ENCODE data around the gene EAF1.
"Not testable (repeated sequence)": the region's sequence is repeated elsewhere in the genome, so short reads cannot be mapped to it uniquely, and the experiment has no call there.

Gene EAF1

GRCh38 chr3:15398731-15399133 is 28.7 kb upstream of the EAF1 start:
- not testable (repeated sequence) for H3K36me3 Mint-ChIP-seq
- H3K4me1 Mint-ChIP-seq (ENCODE audit: low read depth) = peaks cover 10% of the 10 kb centered on the region

GRCh38 chr3:15399970-15400369 is 27.4 kb upstream of the EAF1 start:
- no peak overlapping the region for H3K27ac Mint-ChIP-seq
- H3K27me3 Mint-ChIP-seq = no peaks in the 10 kb centered on the region
- no peak overlapping the region for H3K4me3 Mint-ChIP-seq
- H3K9me3 Mint-ChIP-seq (ENCODE audit: low read depth) = no peaks in the 10 kb centered on the region
- peaks cover 10% of the 10 kb centered on the region for H3K4me1 Mint-ChIP-seq (ENCODE audit: low read depth)
- peaks cover 4% of the 10 kb centered on the region for H3K36me3 Mint-ChIP-seq

More at GRCh38 chr3:15398731-15399133, 28.7 kb upstream of the EAF1 start:
- H3K4me3 Mint-ChIP-seq; H3K9me3 Mint-ChIP-seq (ENCODE audit: low read depth); H3K27me3 Mint-ChIP-seq; H3K27ac Mint-ChIP-seq: not testable (repeated sequence)

GRCh38 chr3:15401936-15402335 is 25.5 kb upstream of the EAF1 start:
- Mint-ChIP-seq H3K4me1 (ENCODE audit: low read depth) (peaks cover 10% of the 10 kb centered on the region), H3K27ac (no peak overlapping the region), H3K27me3 (no peaks in the 10 kb centered on the region), H3K36me3 (peaks cover 4% of the 10 kb centered on the region), H3K4me3 (no peak overlapping the region), H3K9me3 (ENCODE audit: low read depth) (no peaks in the 10 kb centered on the region)

GRCh38 chr3:15403495-15403894 is 23.9 kb upstream of the EAF1 start:
- no peaks in the 10 kb centered on the region for H3K9me3 Mint-ChIP-seq (ENCODE audit: low read depth)
- H3K36me3 Mint-ChIP-seq = no peaks in the 10 kb centered on the region
- H3K27ac Mint-ChIP-seq = no peak overlapping the region
- H3K4me1 Mint-ChIP-seq (ENCODE audit: low read depth) = peaks cover 10% of the 10 kb centered on the region
- H3K27me3 Mint-ChIP-seq = no peaks in the 10 kb centered on the region
- no peak overlapping the region for H3K4me3 Mint-ChIP-seq

GRCh38 chr3:15403965-15404364 is 23.4 kb upstream of the EAF1 start:
- no peak overlapping the region for H3K4me3 Mint-ChIP-seq
- H3K27ac Mint-ChIP-seq = no peak overlapping the region
- H3K9me3 Mint-ChIP-seq (ENCODE audit: low read depth) = no peaks in the 10 kb centered on the region
- H3K4me1 Mint-ChIP-seq (ENCODE audit: low read depth) = peaks cover 10% of the 10 kb centered on the region
- H3K27me3 Mint-ChIP-seq = no peaks in the 10 kb centered on the region
- H3K36me3 Mint-ChIP-seq = no peaks in the 10 kb centered on the region

- Mint-ChIP-seq H3K27me3 (no peaks in the 10 kb centered on the region), H3K4me3 (no peak overlapping the region), H3K4me1 (ENCODE audit: low read depth) (peaks cover 8% of the 10 kb centered on the region), H3K27ac (no peak overlapping the region), H3K9me3 (ENCODE audit: low read depth) (no peaks in the 10 kb centered on the region), H3K36me3 (no peaks in the 10 kb centered on the region)
Measured at GRCh38 chr3:15404767-15405166, 22.6 kb upstream of the EAF1 start.

- Mint-ChIP-seq H3K9me3 (ENCODE audit: low read depth) (no peaks in the 10 kb centered on the region), H3K27ac (no peak overlapping the region), H3K4me3 (no peak overlapping the region), H3K36me3 (no peaks in the 10 kb centered on the region), H3K4me1 (ENCODE audit: low read depth) (peaks cover under 1% of the 10 kb centered on the region), H3K27me3 (no peaks in the 10 kb centered on the region)
Measured at GRCh38 chr3:15405448-15406050, 21.8 kb upstream of the EAF1 start.

GRCh38 chr3:15409239-15409638 is 18.2 kb upstream of the EAF1 start:
- Mint-ChIP-seq H3K27ac (no peak overlapping the region), H3K4me3 (no peak overlapping the region), H3K36me3 (peaks cover 2% of the 10 kb centered on the region)

GRCh38 chr3:15409774-15410173 is 17.6 kb upstream of the EAF1 start:
- Mint-ChIP-seq H3K27ac (no peak overlapping the region), H3K9me3 (ENCODE audit: low read depth) (no peaks in the 10 kb centered on the region), H3K4me1 (ENCODE audit: low read depth) (no peaks in the 10 kb centered on the region), H3K36me3 (peaks cover 2% of the 10 kb centered on the region), H3K4me3 (no peak overlapping the region), H3K27me3 (no peaks in the 10 kb centered on the region)

More at GRCh38 chr3:15409239-15409638, 18.2 kb upstream of the EAF1 start:
- Mint-ChIP-seq H3K4me1 (ENCODE audit: low read depth) (no peaks in the 10 kb centered on the region), H3K9me3 (ENCODE audit: low read depth) (no peaks in the 10 kb centered on the region), H3K27me3 (no peaks in the 10 kb centered on the region)

- not testable (repeated sequence) for H3K27me3 Mint-ChIP-seq; H3K9me3 Mint-ChIP-seq (ENCODE audit: low read depth); H3K27ac Mint-ChIP-seq; H3K4me1 Mint-ChIP-seq (ENCODE audit: low read depth); H3K4me3 Mint-ChIP-seq
- H3K36me3 Mint-ChIP-seq = peaks cover 11% of the 10 kb centered on the region
Measured at GRCh38 chr3:15410966-15411365, 16.4 kb upstream of the EAF1 start.

GRCh38 chr3:15420871-15421270 is 6.5 kb upstream of the EAF1 start:
- Mint-ChIP-seq H3K9me3 (ENCODE audit: low read depth) (no peaks in the 10 kb centered on the region), H3K4me1 (ENCODE audit: low read depth) (peaks cover 27% of the 10 kb centered on the region), H3K27me3 (no peaks in the 10 kb centered on the region), H3K27ac (no peak overlapping the region), H3K4me3 (no peak overlapping the region), H3K36me3 (peaks cover 7% of the 10 kb centered on the region)

GRCh38 chr3:15426579-15427118 is 749 bp upstream of the EAF1 start:
- H3K36me3 Mint-ChIP-seq = peaks cover 3% of the 10 kb centered on the region
- peak overlapping the region; percentile 95 for H3K4me3 Mint-ChIP-seq
- H3K27ac Mint-ChIP-seq = peak overlapping the region; percentile 94
- peaks cover 54% of the 10 kb centered on the region for H3K4me1 Mint-ChIP-seq (ENCODE audit: low read depth)
- H3K9me3 Mint-ChIP-seq (ENCODE audit: low read depth) = no peaks in the 10 kb centered on the region
- no peaks in the 10 kb centered on the region for H3K27me3 Mint-ChIP-seq

- Mint-ChIP-seq H3K27me3 (no peaks in the 10 kb centered on the region), H3K27ac (peak overlapping the region; percentile 94), H3K9me3 (ENCODE audit: low read depth) (no peaks in the 10 kb centered on the region), H3K36me3 (no peaks in the 10 kb centered on the region), H3K4me1 (ENCODE audit: low read depth) (peaks cover 60% of the 10 kb centered on the region), H3K4me3 (peak overlapping the region; percentile 95)
Measured at GRCh38 chr3:15427981-15428380, 583 bp downstream of the EAF1 start.

- Mint-ChIP-seq H3K4me1 (ENCODE audit: low read depth) (peaks cover 60% of the 10 kb centered on the region), H3K36me3 (peaks cover 3% of the 10 kb centered on the region), H3K27me3 (no peaks in the 10 kb centered on the region), H3K4me3 (peak overlapping the region; percentile 95), H3K9me3 (ENCODE audit: low read depth) (no peaks in the 10 kb centered on the region), H3K27ac (peak overlapping the region; percentile 94)
Measured at GRCh38 chr3:15428539-15428938, 1.1 kb downstream of the EAF1 start.

- Mint-ChIP-seq H3K9me3 (ENCODE audit: low read depth) (no peaks in the 10 kb centered on the region), H3K27me3 (no peaks in the 10 kb centered on the region), H3K36me3 (peaks cover 5% of the 10 kb centered on the region), H3K4me1 (ENCODE audit: low read depth) (peaks cover 60% of the 10 kb centered on the region), H3K27ac (peak overlapping the region; percentile 94), H3K4me3 (peak overlapping the region; percentile 95)
Measured at GRCh38 chr3:15429080-15429479, 1.7 kb downstream of the EAF1 start.

GRCh38 chr3:15430624-15431023 is 3.2 kb downstream of the EAF1 start:
- peak overlapping the region; percentile 53 for H3K4me3 Mint-ChIP-seq

More at GRCh38 chr3:15430624-15431023, 3.2 kb downstream of the EAF1 start:
- Mint-ChIP-seq H3K4me1 (ENCODE audit: low read depth) (peaks cover 53% of the 10 kb centered on the region), H3K27ac (no peak overlapping the region), H3K36me3 (peaks cover 5% of the 10 kb centered on the region), H3K9me3 (ENCODE audit: low read depth) (no peaks in the 10 kb centered on the region), H3K27me3 (no peaks in the 10 kb centered on the region)

All from activated naive CD8-positive, alpha-beta T cell (primary cell).